Caco-2 (cell line): ENCODE results near the gene TGFBR2. TPM values are rescaled to one million over a fixed set of nuclear protein-coding genes. Genes with fewer than 3 reads are reported as not detected.

Experiments used
- Bru-seq: library from RNA; stranded (reverse); fragments of 400-500 nt; gene quantifications from one replicate; lab custom pipeline; 2021; lab: Mats Ljungman, UMichigan
- BruChase-seq, 2 experiments: library from RNA; stranded (reverse); fragments of 400-500 nt; gene quantifications; one replicate each; lab custom pipeline; 2021; lab: Mats Ljungman, UMichigan
- BruUV-seq: library from RNA; stranded (reverse); fragments of 400-500 nt; replicated peaks from 2 replicates; lab custom pipeline; 2021; lab: Mats Ljungman, UMichigan
- CTCF ChIA-PET: fragments of 300-600 bp; sonication (Branson Sonifier 250); formaldehyde crosslinking; loops from one replicate; lab custom pipeline; 2022; ENCODE audit warnings: antibody characterized with exemption; lab: Charles Lee
- POLR2A ChIA-PET: fragments of 300-600 bp; sonication (Branson Sonifier 250); formaldehyde crosslinking; loops from one replicate; lab custom pipeline; 2022; ENCODE audit warnings: antibody characterized with exemption; lab: Charles Lee
- DNase-seq, 2 experiments: peaks; one replicate each; pipeline versions ENCODE4 v3.0.0 to v3.0.0-alpha.2; 2020 to 2022
- H3K27me3 ChIP-seq: replicated peaks from 2 replicates; pipeline ENCODE4 v1.6.0; 2011; ENCODE audit warnings: low read length; ENCODE audit not compliant: control insufficient read depth, insufficient read depth
- H3K36me3 ChIP-seq: 2 replicates; pipeline ENCODE4 v1.5.1; 2011; ENCODE audit warnings: low read length; ENCODE audit not compliant: control insufficient read depth, insufficient read depth
- H3K4me1 ChIP-seq: fragments of 250-450 bp; sonication (Bioruptor Pico); 2 replicates; pipeline ENCODE4 v1.5.1; 2020; ENCODE audit warnings: mild to moderate bottlenecking
- H3K4me3 ChIP-seq: 2 replicates; pipeline ENCODE4 v1.5.1; 2011; ENCODE audit warnings: low read depth, mild to moderate bottlenecking, control low read depth, low read length
- H3K9me3 ChIP-seq: fragments of 250-450 bp; sonication (Bioruptor Pico); 2 replicates; pipeline ENCODE4 v1.5.1; 2020; ENCODE audit warnings: mild to moderate bottlenecking, moderate library complexity
- H3K27ac Mint-ChIP-seq: one replicate; pipeline ENCODE4 v1.8.0; 2022; ENCODE audit warnings: mixed read lengths; ENCODE audit not compliant: unreplicated experiment
- H3K27me3 Mint-ChIP-seq: one replicate; pipeline ENCODE4 v1.8.0; 2022; ENCODE audit warnings: mixed read lengths; ENCODE audit not compliant: insufficient read depth, unreplicated experiment
- H3K36me3 Mint-ChIP-seq: one replicate; pipeline ENCODE4 v1.8.0; 2022; ENCODE audit warnings: mild to moderate bottlenecking, mixed read lengths; ENCODE audit not compliant: insufficient read depth, unreplicated experiment
- H3K4me1 Mint-ChIP-seq: one replicate; pipeline ENCODE4 v1.8.0; 2022; ENCODE audit warnings: low read depth, mixed read lengths; ENCODE audit not compliant: unreplicated experiment
- H3K4me3 Mint-ChIP-seq: one replicate; pipeline ENCODE4 v1.8.0; 2022; ENCODE audit warnings: mild to moderate bottlenecking, moderate library complexity, mixed read lengths; ENCODE audit not compliant: unreplicated experiment
- H3K9me3 Mint-ChIP-seq: one replicate; pipeline ENCODE4 v1.8.0; 2022; ENCODE audit warnings: mixed read lengths; ENCODE audit not compliant: unreplicated experiment
- CTCF ChIP-seq, 2 experiments: fragments of 200-600 bp in 1 of 2; IDR thresholded peaks; 1 replicate in 1 of 2; 2 replicates in 1 of 2; pipeline versions ENCODE4 v1.5.1 to v1.8.0; 2011 to 2022; ENCODE audit warnings: antibody characterized with exemption in 1 of 2, control low read depth in 1 of 2, inconsistent platforms in 1 of 2, low read depth in 1 of 2, low read length in 1 of 2, mild to moderate bottlenecking in 1 of 2, moderate library complexity in 1 of 2; ENCODE audit not compliant: insufficient read depth in 1 of 2, severe bottlenecking in 1 of 2, unreplicated experiment in 1 of 2
- intact Hi-C: fragments of 100-400 bp; cut with micrococcal nuclease; formaldehyde crosslinking; loops from one replicate; pipeline ENCODE4 v1.10.0; 2022; ENCODE audit not compliant: unreplicated experiment
- long read RNA-seq: library from polyadenylated mRNA; stranded (forward); transcript quantifications from one replicate; pipeline ENCODE4 v2.0.0, GENCODE V29; 2022
- total RNA-seq: library from RNA; stranded (reverse); gene quantifications from 2 replicates; pipeline ENCODE4 v1.2.3, GENCODE V29; 2022

TGFBR2 gene
- total RNA-seq: 40.5 and 41.9 TPM in 2 replicates
- Bru-seq, nascent RNA: percentile 98 among the genes with signal in this experiment
- BruChase-seq, experiment 1, labeled RNA remaining after a 2-hour chase: percentile 91 among the genes with signal in this experiment
- percentile 86 among the genes with signal in this experiment for BruChase-seq, experiment 2, labeled RNA remaining after a 6-hour chase
- long read RNA-seq, full-length matches to known transcripts: 44 of 62 reads
- long read RNA-seq, partial matches to known transcripts: 11 of 62 reads
- long read RNA-seq, other reads (novel, unspliced or antisense): 7 of 62 reads

DNA sequence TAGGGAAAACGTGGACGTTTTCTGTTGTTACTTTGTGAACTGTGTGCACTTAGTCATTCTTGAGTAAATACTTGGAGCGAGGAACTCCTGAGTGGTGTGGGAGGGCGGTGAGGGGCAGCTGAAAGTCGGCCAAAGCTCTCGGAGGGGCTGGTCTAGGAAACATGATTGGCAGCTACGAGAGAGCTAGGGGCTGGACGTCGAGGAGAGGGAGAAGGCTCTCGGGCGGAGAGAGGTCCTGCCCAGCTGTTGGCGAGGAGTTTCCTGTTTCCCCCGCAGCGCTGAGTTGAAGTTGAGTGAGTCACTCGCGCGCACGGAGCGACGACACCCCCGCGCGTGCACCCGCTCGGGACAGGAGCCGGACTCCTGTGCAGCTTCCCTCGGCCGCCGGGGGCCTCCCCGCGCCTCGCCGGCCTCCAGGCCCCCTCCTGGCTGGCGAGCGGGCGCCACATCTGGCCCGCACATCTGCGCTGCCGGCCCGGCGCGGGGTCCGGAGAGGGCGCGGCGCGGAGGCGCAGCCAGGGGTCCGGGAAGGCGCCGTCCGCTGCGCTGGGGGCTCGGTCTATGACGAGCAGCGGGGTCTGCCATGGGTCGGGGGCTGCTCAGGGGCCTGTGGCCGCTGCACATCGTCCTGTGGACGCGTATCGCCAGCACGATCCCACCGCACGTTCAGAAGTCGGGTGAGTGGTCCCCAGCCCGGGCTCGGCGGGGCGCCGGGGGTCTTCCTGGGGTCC, at the start of gene TGFBR2:
Gene TGFBR2, plus strand, starts transcription at position 301 of the 731 bp plus-strand sequence. Its CDS starts 283 bp downstream, at position 584.
- H3K4me1 ChIP-seq: peaks cover 58% of the 10 kb centered on the region
- Mint-ChIP-seq H3K36me3 (peaks cover 37% of the 10 kb centered on the region), H3K9me3 (no peaks in the 10 kb centered on the region), H3K27me3 (no peaks in the 10 kb centered on the region), H3K4me1 (peaks cover 34% of the 10 kb centered on the region), H3K27ac (peak within 1 kb of the TSS; percentile 83), H3K4me3 (peak within 1 kb of the TSS; percentile 90)
- POLR2A ChIA-PET: interaction anchor here (0.6 to 1.4 kb wide), 6 partner anchors 9 to 926 kb away, joined by 3 to 7 read pairs (median 4); partner anchors contain the start of gene STT3B
- H3K36me3 ChIP-seq: no peaks in the 10 kb centered on the region
- no peaks in the 10 kb centered on the region for H3K9me3 ChIP-seq
- TF ChIP-seq CTCF (IDR thresholded peaks at IDR 0.05; ENCODE audit: insufficient read depth in 1 of 2, low read depth in 1 of 2, low read length in 1 of 2, severe bottlenecking in 1 of 2, unreplicated experiment in 1 of 2): peak in 1 of 2 experiments; percentile 11
- peak; percentile 94 to 98 for DNase-seq
- no peaks in the 10 kb centered on the region for H3K27me3 ChIP-seq
- peak within 1 kb of the TSS; percentile 68 for H3K4me3 ChIP-seq
- intact Hi-C loops: loop anchor here (1.0 to 5.0 kb wide), 8 partner anchors 9 to 494 kb away; no protein-coding TSS in a partner anchor
- CTCF ChIA-PET: interaction anchor here (0.7 to 1.0 kb wide), 4 partner anchors 9 to 564 kb away, joined by 3 to 5 read pairs (median 4); no protein-coding TSS in a partner anchor
- BruUV-seq: TSS peak; percentile 7

GRCh38 chr3:30557746-30558303, 48.6 kb upstream of the TGFBR2 start:
- TF ChIP-seq CTCF (IDR thresholded peaks at IDR 0.05; ENCODE audit: insufficient read depth in 1 of 2, low read depth in 1 of 2, low read length in 1 of 2, severe bottlenecking in 1 of 2, unreplicated experiment in 1 of 2): no peak
- Histone ChIP-seq H3K4me1 (no peaks in the 10 kb centered on the region), H3K4me3 (no peak overlapping the region), H3K36me3 (no peaks in the 10 kb centered on the region), H3K27me3 (no peaks in the 10 kb centered on the region), H3K9me3 (no peaks in the 10 kb centered on the region)
- POLR2A ChIA-PET: no interaction called here
- Mint-ChIP-seq H3K27me3 (no peaks in the 10 kb centered on the region), H3K9me3 (no peaks in the 10 kb centered on the region), H3K4me1 (peaks cover 23% of the 10 kb centered on the region), H3K27ac (no peak overlapping the region), H3K4me3 (no peak overlapping the region), H3K36me3 (no peaks in the 10 kb centered on the region)
- no TSS peak for BruUV-seq
- DNase-seq: no peak
- intact Hi-C loops: no loop called here
- CTCF ChIA-PET: no interaction called here

DNA sequence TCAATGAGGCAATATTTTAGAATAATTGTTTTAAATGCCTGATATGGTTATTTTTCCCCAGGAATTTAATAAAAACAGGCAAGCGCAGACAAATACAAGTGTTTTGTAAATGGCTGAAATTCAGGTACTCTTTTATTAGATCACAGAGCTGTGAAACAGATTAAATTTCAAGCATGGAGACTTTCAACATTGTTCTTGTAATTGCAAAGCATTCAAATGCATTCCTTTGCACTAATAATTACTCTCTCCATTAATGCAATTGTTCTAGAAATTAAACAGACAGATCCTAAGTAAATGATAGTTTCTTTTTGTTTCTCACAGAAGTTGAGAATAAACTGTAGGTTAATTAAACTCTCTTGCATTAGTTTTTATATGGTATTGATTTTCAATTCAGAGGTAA, 42.4 kb upstream of the TGFBR2 start:
- Histone ChIP-seq H3K36me3 (no peaks in the 10 kb centered on the region), H3K4me3 (no peak overlapping the region), H3K4me1 (peaks cover 3% of the 10 kb centered on the region; the same call in 1 of the 2 replicates), H3K27me3 (no peaks in the 10 kb centered on the region), H3K9me3 (no peaks in the 10 kb centered on the region)
- H3K27me3 Mint-ChIP-seq: no peaks in the 10 kb centered on the region
- H3K4me3 Mint-ChIP-seq: no peak overlapping the region
- no peaks in the 10 kb centered on the region for H3K36me3 Mint-ChIP-seq
- H3K27ac Mint-ChIP-seq: no peak overlapping the region
- intact Hi-C loops: no loop called here
- BruUV-seq: no TSS peak
- no peaks in the 10 kb centered on the region for H3K9me3 Mint-ChIP-seq
- ChIA-PET CTCF (no interaction called here), POLR2A (no interaction called here)
- TF ChIP-seq CTCF (IDR thresholded peaks at IDR 0.05; ENCODE audit: insufficient read depth in 1 of 2, low read depth in 1 of 2, low read length in 1 of 2, severe bottlenecking in 1 of 2, unreplicated experiment in 1 of 2): no peak
- no peak for DNase-seq
- H3K4me1 Mint-ChIP-seq: peaks cover 6% of the 10 kb centered on the region
